Measurements from ENCODE around the gene P2RX7. TPM values are rescaled to one million over a fixed set of nuclear protein-coding genes. Genes with fewer than 3 reads are reported as not detected.

The P2RX7 gene
- total and polyA plus RNA-seq, 7 donors = 0.60 to 8.0 (median 3.9) TPM

- intact Hi-C loops (cut with DNase I) = no loop called here
- no peaks in the 10 kb centered on the region for H3K4me1 ChIP-seq
- no peak overlapping the region for H3K27ac ChIP-seq
- 90 to 94% methylated on average over 10 of the region's 10 CpGs for WGBS, 2 donors
- H3K4me3 ChIP-seq = no peak overlapping the region
- TF ChIP-seq EP300 (IDR thresholded peaks at IDR 0.05) (no peak), POLR2A (IDR thresholded peaks at IDR 0.05) (no peak), POLR2AphosphoS5 (IDR thresholded peaks at IDR 0.05) (no peak), CTCF (IDR thresholded peaks at IDR 0.05) (no peak)
- H3K9me3 ChIP-seq = no peaks in the 10 kb centered on the region
- H3K36me3 ChIP-seq = no peaks in the 10 kb centered on the region
- H3K27me3 ChIP-seq = peaks cover 0 to 6% (median 0%) of the 10 kb centered on the region in 3 donors
- DNase-seq = no peak
Observed at GRCh38 chr12:121089813-121090430, 42.8 kb upstream of the P2RX7 start.

- TF ChIP-seq CTCF (IDR thresholded peaks at IDR 0.05) (no peak), POLR2A (IDR thresholded peaks at IDR 0.05) (no peak), EP300 (IDR thresholded peaks at IDR 0.05) (no peak), POLR2AphosphoS5 (IDR thresholded peaks at IDR 0.05) (no peak)
- Histone ChIP-seq H3K27ac (no peak overlapping the region), H3K36me3 (no peaks in the 10 kb centered on the region), H3K27me3 (peaks cover 0 to 6% (median 5%) of the 10 kb centered on the region in 3 donors), H3K9me3 (no peaks in the 10 kb centered on the region), H3K4me3 (no peak overlapping the region), H3K4me1 (peaks cover 0 to 6% (median 5%) of the 10 kb centered on the region in 4 donors)
- DNase-seq = no peak
- intact Hi-C loops (cut with DNase I) = no loop called here
- 80 to 82% methylated on average over 11 of the region's 11 CpGs for WGBS, 2 donors
Observed at GRCh38 chr12:121090586-121091514, 41.8 kb upstream of the P2RX7 start.

GRCh38 chr12:121092034-121092433, 40.6 kb upstream of the P2RX7 start:
- H3K9me3 ChIP-seq = no peaks in the 10 kb centered on the region
- WGBS, 2 donors = 93 to 95% methylated on average over 2 of the region's 2 CpGs
- no peaks in the 10 kb centered on the region for H3K36me3 ChIP-seq
- TF ChIP-seq POLR2AphosphoS5 (IDR thresholded peaks at IDR 0.05) (no peak), CTCF (IDR thresholded peaks at IDR 0.05) (no peak), POLR2A (IDR thresholded peaks at IDR 0.05) (no peak), EP300 (IDR thresholded peaks at IDR 0.05) (no peak)
- no peak for DNase-seq
- no peak overlapping the region for H3K4me3 ChIP-seq
- peaks cover 0 to 10% (median 9%) of the 10 kb centered on the region in 4 donors for H3K4me1 ChIP-seq
- no peak overlapping the region for H3K27ac ChIP-seq
- peaks cover 0 to 14% (median 6%) of the 10 kb centered on the region in 3 donors for H3K27me3 ChIP-seq
- intact Hi-C loops (cut with DNase I) = no loop called here

GRCh38 chr12:121093487-121093891, 39.2 kb upstream of the P2RX7 start:
- Histone ChIP-seq H3K4me3 (no peak overlapping the region), H3K4me1 (peaks cover 0 to 10% (median 9%) of the 10 kb centered on the region in 4 donors), H3K9me3 (no peaks in the 10 kb centered on the region), H3K27ac (no peak overlapping the region), H3K36me3 (no peaks in the 10 kb centered on the region), H3K27me3 (peaks cover 0 to 14% (median 6%) of the 10 kb centered on the region in 3 donors)
- WGBS, 2 donors = 94 to 98% methylated on average over 31 of the region's 31 CpGs
- TF ChIP-seq POLR2A (IDR thresholded peaks at IDR 0.05) (no peak), POLR2AphosphoS5 (IDR thresholded peaks at IDR 0.05) (no peak), CTCF (IDR thresholded peaks at IDR 0.05) (no peak), EP300 (IDR thresholded peaks at IDR 0.05) (no peak)
- peak; percentile 51 for DNase-seq
- intact Hi-C loops (cut with DNase I) = no loop called here
